HepG2 (cell line): ENCODE data around the gene TOR4A. TPM values are rescaled to one million over a fixed set of nuclear protein-coding genes. Genes with fewer than 3 reads are reported as not detected.

ENCODE experiments used
- ESRRA ChIP-seq: sonication (generic); formaldehyde crosslinking; IDR thresholded peaks from 2 replicates; pipeline ENCODE4 v1.5.1; 2020; ENCODE audit warnings: mild to moderate bottlenecking, low read depth, missing genetic modification reagents
- HIC2 ChIP-seq: sonication (generic); formaldehyde crosslinking; IDR thresholded peaks from 2 replicates; pipeline ENCODE4 v1.9.0; 2022; ENCODE audit warnings: low read depth, missing genetic modification reagents
- KDM3A ChIP-seq: IDR thresholded peaks from 2 replicates; pipeline ENCODE4 v1.6.1; 2018; ENCODE audit warnings: low read depth, missing compliant biosample characterization
- MLXIP ChIP-seq: sonication (generic); formaldehyde crosslinking; IDR thresholded peaks from 2 replicates; pipeline ENCODE4 v1.9.0; 2021; ENCODE audit warnings: missing genetic modification reagents, borderline replicate concordance
- MYC ChIP-seq: sonication (generic); formaldehyde crosslinking; IDR thresholded peaks from 2 replicates; pipeline ENCODE4 v1.9.0; 2021; ENCODE audit warnings: missing genetic modification reagents, borderline replicate concordance
- PBX3 ChIP-seq: sonication (generic); formaldehyde crosslinking; IDR thresholded peaks from 2 replicates; pipeline ENCODE4 v1.8.1; 2023; ENCODE audit warnings: missing genetic modification reagents, inconsistent platforms, borderline replicate concordance
- REPIN1 ChIP-seq: sonication (generic); formaldehyde crosslinking; IDR thresholded peaks from 2 replicates; pipeline ENCODE4 v1.8.0; 2022; ENCODE audit warnings: missing genetic modification reagents, low read depth, mild to moderate bottlenecking, borderline replicate concordance
- TGIF2 ChIP-seq: IDR thresholded peaks from 2 replicates; pipeline ENCODE4 v1.6.1; 2016; ENCODE audit warnings: control low read depth, missing compliant biosample characterization
- TSC22D2 ChIP-seq: sonication (generic); formaldehyde crosslinking; IDR thresholded peaks from 2 replicates; pipeline ENCODE4 v1.5.1; 2020; ENCODE audit warnings: missing genetic modification reagents, mild to moderate bottlenecking, borderline replicate concordance
- ZFYVE20 ChIP-seq: sonication (generic); formaldehyde crosslinking; IDR thresholded peaks from 2 replicates; pipeline ENCODE4 v1.8.0; 2023; ENCODE audit warnings: low read depth, mild to moderate bottlenecking, moderate library complexity, missing genetic modification reagents, borderline replicate concordance
- ZMAT3 ChIP-seq: sonication (generic); formaldehyde crosslinking; conservative IDR thresholded peaks from 2 replicates; pipeline ENCODE4 v1.7.0; 2021; ENCODE audit warnings: missing genetic modification reagents
- ZNF367 ChIP-seq: sonication (generic); formaldehyde crosslinking; IDR thresholded peaks from 2 replicates; pipeline ENCODE4 v1.4.0; 2020; ENCODE audit warnings: missing genetic modification reagents, borderline replicate concordance
- ZNF772 ChIP-seq: sonication (generic); formaldehyde crosslinking; IDR thresholded peaks from 2 replicates; pipeline ENCODE4 v1.5.0; 2020; ENCODE audit warnings: mild to moderate bottlenecking, missing genetic modification reagents
- ZSCAN22 ChIP-seq: sonication (generic); formaldehyde crosslinking; IDR thresholded peaks from 2 replicates; pipeline ENCODE4 v1.4.0; 2020; ENCODE audit warnings: mild to moderate bottlenecking, missing genetic modification reagents
- polyA plus RNA-seq, 8 experiments: library from polyadenylated mRNA; depleted of rRNA in 3 of 8; stranded (reverse) in 7 of 8; unstranded in 1 of 8; fragments of >200 nt; fragmentation: Illumina TruSeq in 4 of 8; extraction: Trizol in 4 of 8; gene quantifications; 2 replicates each; pipeline versions ENCODE4 v1.2.1 to v1.2.3, GENCODE V29; 2011 to 2016; ENCODE audit warnings: low read depth in 4 of 8, missing spikeins in 1 of 8, mixed read lengths in 1 of 8; ENCODE audit not compliant: insufficient read depth in 1 of 8
- total RNA-seq, 5 experiments: library from RNA; depleted of rRNA; stranded (reverse); fragments of >200 nt; fragmentation: Illumina TruSeq; extraction: Trizol; gene quantifications; 2 replicates each; pipeline ENCODE4 v1.2.3, GENCODE V29; 2016; ENCODE audit warnings: low read depth in 1 of 5
- TF ChIP-seq, protein P1 (sequence below): sonication (generic); formaldehyde crosslinking; conservative IDR thresholded peaks from 2 replicates; pipeline ENCODE4 v1.4.0; 2020; ENCODE audit warnings: missing genetic modification reagents
- TF ChIP-seq, protein P2 (sequence below): IDR thresholded peaks from 2 replicates; pipeline ENCODE4 v1.6.1; 2018; ENCODE audit warnings: missing genetic modification reagents, mild to moderate bottlenecking, missing compliant biosample characterization
- TF ChIP-seq, protein P3 (sequence below): sonication (generic); formaldehyde crosslinking; IDR thresholded peaks from 2 replicates; pipeline ENCODE4 v1.5.1; 2020; ENCODE audit warnings: missing genetic modification reagents, mild to moderate bottlenecking, borderline replicate concordance

TOR4A gene
- total and polyA plus RNA-seq, 2 of the 13 experiments (the other 11 are each of a cell fraction or from before 2014, with no cell fraction given) = 11.1 to 14.2 TPM

GRCh38 chr9:137319011-137319738 lies 41.6 kb downstream of the TOR4A start (continued):
- TF ChIP-seq ZNF367 (CRISPR knock-in tag) (no peak), KDM3A (no peak), HIC2 (no peak), ZNF772 (CRISPR knock-in tag) (no peak), ZFYVE20 (CRISPR knock-in tag) (no peak), MYC (no peak; the same call in 1 of the 2 replicates), ESRRA (CRISPR knock-in tag) (no peak), TGIF2 (CRISPR knock-in tag) (no peak), TSC22D2 (no peak), ZSCAN22 (CRISPR knock-in tag) (no peak), REPIN1 (no peak), ZMAT3 (CRISPR knock-in tag) (no peak), PBX3 (CRISPR knock-in tag) (no peak), MLXIP (CRISPR knock-in tag) (no peak)
- TF ChIP-seq, protein P1, sequence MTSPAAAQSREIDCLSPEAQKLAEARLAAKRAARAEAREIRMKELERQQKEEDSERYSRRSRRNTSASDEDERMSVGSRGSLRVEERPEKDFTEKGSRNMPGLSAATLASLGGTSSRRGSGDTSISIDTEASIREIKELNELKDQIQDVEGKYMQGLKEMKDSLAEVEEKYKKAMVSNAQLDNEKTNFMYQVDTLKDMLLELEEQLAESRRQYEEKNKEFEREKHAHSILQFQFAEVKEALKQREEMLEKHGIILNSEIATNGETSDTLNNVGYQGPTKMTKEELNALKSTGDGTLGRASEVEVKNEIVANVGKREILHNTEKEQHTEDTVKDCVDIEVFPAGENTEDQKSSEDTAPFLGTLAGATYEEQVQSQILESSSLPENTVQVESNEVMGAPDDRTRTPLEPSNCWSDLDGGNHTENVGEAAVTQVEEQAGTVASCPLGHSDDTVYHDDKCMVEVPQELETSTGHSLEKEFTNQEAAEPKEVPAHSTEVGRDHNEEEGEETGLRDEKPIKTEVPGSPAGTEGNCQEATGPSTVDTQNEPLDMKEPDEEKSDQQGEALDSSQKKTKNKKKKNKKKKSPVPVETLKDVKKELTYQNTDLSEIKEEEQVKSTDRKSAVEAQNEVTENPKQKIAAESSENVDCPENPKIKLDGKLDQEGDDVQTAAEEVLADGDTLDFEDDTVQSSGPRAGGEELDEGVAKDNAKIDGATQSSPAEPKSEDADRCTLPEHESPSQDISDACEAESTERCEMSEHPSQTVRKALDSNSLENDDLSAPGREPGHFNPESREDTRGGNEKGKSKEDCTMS (CRISPR knock-in tag) = no peak
- TF ChIP-seq, protein P2, sequence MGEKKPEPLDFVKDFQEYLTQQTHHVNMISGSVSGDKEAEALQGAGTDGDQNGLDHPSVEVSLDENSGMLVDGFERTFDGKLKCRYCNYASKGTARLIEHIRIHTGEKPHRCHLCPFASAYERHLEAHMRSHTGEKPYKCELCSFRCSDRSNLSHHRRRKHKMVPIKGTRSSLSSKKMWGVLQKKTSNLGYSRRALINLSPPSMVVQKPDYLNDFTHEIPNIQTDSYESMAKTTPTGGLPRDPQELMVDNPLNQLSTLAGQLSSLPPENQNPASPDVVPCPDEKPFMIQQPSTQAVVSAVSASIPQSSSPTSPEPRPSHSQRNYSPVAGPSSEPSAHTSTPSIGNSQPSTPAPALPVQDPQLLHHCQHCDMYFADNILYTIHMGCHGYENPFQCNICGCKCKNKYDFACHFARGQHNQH = no peak
- TF ChIP-seq, protein P3, sequence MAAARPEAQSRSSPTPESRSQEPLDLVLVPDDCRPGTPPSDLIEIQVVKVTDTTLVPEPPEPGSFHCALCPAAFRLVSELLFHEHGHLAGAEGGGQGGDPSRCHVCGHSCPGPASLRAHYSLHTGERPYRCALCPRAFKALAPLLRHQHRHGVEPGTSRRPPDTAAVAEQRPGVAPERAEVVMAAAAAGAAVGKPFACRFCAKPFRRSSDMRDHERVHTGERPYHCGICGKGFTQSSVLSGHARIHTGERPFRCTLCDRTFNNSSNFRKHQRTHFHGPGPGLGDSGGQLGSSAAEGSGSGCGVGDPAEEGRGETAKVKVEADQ = no peak
